Measurements from ENCODE around the gene SLC9A2. TPM values are rescaled to one million over a fixed set of nuclear protein-coding genes. Genes with fewer than 3 reads are reported as not detected.

The SLC9A2 gene
- total RNA-seq, 2 donors from 2014 or later, result 0.22 TPM; not detected in 1

GRCh38 chr2:102755284-102755683 is 135.9 kb downstream of the SLC9A2 start:
- Histone ChIP-seq H3K4me1 (peaks cover 0 to 17% of the 10 kb centered on the region in 2 donors), H3K27ac (peak overlapping the region in 1 of 2 donors; percentile 30), H3K4me3 (no peak overlapping the region), H3K36me3 (no peaks in the 10 kb centered on the region), H3K27me3 (no peaks in the 10 kb centered on the region), H3K9me3 (no peaks in the 10 kb centered on the region)
- TF ChIP-seq, protein P1, sequence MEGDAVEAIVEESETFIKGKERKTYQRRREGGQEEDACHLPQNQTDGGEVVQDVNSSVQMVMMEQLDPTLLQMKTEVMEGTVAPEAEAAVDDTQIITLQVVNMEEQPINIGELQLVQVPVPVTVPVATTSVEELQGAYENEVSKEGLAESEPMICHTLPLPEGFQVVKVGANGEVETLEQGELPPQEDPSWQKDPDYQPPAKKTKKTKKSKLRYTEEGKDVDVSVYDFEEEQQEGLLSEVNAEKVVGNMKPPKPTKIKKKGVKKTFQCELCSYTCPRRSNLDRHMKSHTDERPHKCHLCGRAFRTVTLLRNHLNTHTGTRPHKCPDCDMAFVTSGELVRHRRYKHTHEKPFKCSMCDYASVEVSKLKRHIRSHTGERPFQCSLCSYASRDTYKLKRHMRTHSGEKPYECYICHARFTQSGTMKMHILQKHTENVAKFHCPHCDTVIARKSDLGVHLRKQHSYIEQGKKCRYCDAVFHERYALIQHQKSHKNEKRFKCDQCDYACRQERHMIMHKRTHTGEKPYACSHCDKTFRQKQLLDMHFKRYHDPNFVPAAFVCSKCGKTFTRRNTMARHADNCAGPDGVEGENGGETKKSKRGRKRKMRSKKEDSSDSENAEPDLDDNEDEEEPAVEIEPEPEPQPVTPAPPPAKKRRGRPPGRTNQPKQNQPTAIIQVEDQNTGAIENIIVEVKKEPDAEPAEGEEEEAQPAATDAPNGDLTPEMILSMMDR (IDR thresholded peaks at IDR 0.05), result no peak
- no peak for DNase-seq (ENCODE audit: low spot score)

DNA sequence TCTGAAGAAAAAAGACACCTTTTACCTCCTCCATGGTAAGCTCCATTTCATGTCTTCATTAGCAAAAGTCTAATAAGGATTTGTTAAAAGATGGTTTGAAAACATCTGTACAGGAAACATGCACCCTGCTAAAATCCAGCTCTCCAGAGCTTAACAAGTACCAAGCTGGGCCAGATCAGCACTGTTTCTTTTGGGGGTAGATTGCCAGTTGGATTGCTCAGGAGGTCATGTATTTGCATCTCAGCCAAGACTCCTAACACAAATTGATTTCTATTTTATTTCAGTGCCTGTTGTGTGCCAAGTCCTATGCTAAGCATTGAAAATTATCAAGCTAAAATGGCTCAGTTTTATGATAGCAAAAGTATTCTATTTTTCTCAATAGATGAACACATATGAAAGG is 139.1 kb downstream of the SLC9A2 start:
- Histone ChIP-seq H3K36me3 (no peaks in the 10 kb centered on the region), H3K4me1 (peaks cover 0 to 22% of the 10 kb centered on the region in 2 donors), H3K9me3 (no peaks in the 10 kb centered on the region), H3K4me3 (no peak overlapping the region), H3K27ac (no peak overlapping the region), H3K27me3 (no peaks in the 10 kb centered on the region)
- DNase-seq (ENCODE audit: low spot score), result no peak
- TF ChIP-seq, protein P1 (IDR thresholded peaks at IDR 0.05), result no peak

Other genes starting within 250 kb of the SLC9A2 start
- 1 to 10 TPM in 1 of 2 donors, under 1 TPM in 1; 0.30 to 1.4 TPM for gene IL18RAP, start 196.4 kb upstream of the SLC9A2 start, total RNA-seq
- not detected for gene SLC9A4, start 146.3 kb upstream of the SLC9A2 start, total RNA-seq
- 100 to 1,000 TPM in 1 of 2 donors, 10 to 100 TPM in 1; 75.4 to 212 TPM for gene TMEM182, start 142.5 kb downstream of the SLC9A2 start, total RNA-seq

Measured in right atrium auricular region (tissue), 2 donors.